ENCODE measurements around the gene C1orf198.

Gene C1orf198

DNA sequence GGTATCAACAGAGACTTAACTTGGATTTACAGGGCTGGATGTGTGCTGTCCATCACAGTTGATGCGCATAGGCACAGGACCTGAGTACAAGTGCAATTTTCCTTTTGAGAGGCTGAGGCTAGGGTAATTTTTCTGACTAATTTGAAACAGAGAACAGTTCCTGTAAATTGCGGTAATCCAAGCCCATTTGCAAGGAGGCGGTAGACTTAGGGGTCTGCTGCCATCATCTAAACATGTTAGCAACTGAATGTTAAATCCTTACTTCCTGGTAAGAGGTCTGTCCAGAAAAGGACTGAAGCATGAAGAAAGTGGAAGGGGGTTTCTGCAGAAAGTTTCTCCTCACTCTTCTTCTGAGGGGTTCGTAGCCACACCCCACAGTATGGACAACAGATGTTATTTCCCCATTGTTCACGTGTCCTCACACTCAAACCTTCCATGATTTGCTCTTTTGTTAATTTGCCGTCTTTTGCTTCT is 23.7 kb upstream of the C1orf198 start:
- no peak for DNase-seq (ENCODE audit: low read depth)

GRCh38 chr1:230891413-230891812 is 23.1 kb upstream of the C1orf198 start:
- DNase-seq (ENCODE audit: low read depth), result no peak

DNA sequence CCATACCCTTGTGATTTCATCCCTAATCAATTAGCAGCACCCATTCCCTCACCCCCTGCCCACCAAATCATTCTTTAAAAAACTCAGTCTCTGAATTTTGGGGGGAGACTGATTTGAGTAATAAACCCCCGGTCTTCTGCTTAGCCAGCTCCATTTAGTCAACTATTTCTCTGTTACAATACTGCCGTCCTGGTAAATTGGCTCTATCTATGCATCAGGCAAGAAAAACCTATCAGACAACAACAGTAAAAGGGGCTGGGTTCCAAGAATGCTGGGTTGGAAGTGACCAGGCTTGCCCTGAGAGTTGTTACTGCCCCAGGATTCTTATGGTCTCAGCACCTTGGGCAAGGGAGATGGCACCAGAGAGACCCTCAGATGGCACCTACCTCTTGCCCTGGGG is 16.3 kb upstream of the C1orf198 start:
- no peak for DNase-seq (ENCODE audit: low read depth)

DNA sequence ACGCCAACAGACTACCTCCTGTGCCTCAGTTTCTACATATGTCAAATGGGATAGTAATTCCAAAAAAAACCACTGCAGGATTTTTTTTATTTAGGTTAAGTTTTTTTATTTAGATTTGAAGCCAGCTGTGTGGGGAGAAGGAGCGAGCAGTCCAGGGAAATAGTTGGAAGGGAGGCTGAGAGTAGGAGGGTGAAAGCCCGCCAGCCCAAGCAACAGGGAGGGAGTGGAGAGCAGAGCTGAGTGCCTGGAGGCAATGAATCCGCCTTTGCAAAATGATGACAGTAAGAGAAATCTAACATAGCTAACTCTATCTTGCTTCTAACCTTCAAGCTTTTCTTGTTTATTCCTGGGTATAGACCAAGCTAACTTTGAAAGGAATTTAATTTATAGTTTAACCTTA is 15.6 kb upstream of the C1orf198 start:
- DNase-seq (ENCODE audit: low read depth), result no peak

DNA sequence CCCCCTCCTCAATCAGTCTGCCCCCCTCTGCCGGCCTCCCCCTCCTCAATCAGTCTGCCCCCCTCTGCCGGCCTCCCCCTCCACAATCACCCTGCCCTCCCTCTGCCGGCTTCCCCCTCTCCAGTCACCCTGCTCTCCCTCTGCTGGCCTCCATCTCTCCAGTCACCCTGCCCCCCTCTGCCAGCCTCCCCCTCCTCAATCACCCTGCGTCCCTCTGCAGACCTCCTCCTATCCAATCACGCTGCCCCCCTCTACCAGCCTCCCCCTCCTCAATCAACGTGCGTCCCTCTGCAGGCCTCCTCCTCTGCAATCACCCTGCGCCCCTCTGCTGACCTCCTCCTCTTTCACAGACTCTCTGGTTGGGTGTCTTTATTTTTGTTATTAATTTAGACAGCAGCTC is 11.5 kb upstream of the C1orf198 start:
- DNase-seq (ENCODE audit: low read depth), result no peak

DNA sequence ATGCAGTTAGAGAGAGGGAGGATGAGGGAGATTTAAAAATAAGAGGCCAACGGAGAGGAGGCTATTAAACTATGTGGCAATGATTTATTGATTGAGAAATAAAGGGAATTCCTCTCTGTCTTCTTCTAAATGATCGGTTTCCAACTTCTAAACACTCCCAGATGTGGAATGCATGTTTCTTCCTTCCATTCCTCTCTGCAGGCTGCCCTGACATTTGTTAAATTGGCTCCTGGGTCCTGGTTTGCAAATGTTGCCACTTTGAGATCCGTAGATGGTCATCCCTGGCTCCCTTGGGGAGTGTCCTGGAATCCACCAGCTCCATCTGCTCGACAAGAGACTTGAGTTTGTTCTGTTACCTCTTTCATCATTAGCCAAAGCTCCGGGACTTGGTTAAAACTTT is 10.3 kb upstream of the C1orf198 start:
- DNase-seq (ENCODE audit: low read depth), result no peak

DNA sequence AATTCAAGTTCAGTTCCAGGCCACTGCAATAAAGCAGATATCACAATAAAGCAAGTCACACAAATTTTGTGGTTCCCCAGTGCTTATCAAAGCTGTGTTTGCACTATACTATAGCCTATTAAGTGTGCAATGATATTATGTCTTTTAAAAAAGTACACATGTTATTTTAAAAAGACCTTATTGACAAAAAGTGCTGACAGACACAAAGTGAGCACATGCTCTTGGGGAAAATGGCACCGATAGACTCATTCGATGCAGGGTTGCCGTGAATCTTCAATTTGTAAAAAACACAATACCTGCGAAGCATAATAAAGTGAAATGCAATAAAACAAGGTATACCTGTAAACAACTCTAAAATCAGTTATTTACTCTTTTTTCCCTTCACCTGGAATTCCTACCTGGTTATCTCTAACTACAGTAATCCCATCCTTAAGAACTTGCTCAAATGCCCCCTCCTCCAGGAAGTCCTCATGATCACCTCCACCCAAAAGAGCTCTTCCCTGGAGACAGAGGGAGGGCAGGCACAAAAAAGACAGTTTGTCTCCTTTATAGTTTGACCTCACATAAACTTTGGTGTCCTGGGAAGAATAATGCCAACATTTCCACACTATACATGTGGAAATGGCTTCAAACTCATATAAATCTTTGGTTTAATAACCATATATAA is 9.7 kb upstream of the C1orf198 start:
- DNase-seq (ENCODE audit: low read depth), result no peak

- DNase-seq (ENCODE audit: low read depth), result no peak
Observed at GRCh38 chr1:230877146-230877923, 9.0 kb upstream of the C1orf198 start.

GRCh38 chr1:230876660-230877059 is 8.3 kb upstream of the C1orf198 start:
- DNase-seq (ENCODE audit: low read depth), result no peak

DNA sequence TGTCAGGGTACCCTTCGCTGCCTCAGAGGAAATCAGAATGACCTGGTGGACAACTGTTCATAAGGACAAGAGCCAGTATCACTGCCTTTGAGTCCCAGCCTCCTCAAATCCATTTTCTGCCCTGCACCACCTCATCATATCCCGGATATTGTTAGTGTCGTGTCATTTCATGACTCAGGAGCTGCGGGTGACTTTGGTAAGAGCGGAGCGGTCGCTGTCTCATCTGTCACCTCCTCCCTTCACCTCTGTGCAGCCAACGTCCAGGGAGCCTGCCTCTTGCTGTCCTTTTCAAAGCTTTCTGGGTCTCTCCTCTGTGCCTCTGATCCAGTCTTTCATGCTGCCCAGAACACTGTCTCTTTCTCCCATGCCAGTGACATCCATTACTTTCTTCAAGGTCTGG is 7.0 kb upstream of the C1orf198 start:
- DNase-seq (ENCODE audit: low read depth), result no peak

DNA sequence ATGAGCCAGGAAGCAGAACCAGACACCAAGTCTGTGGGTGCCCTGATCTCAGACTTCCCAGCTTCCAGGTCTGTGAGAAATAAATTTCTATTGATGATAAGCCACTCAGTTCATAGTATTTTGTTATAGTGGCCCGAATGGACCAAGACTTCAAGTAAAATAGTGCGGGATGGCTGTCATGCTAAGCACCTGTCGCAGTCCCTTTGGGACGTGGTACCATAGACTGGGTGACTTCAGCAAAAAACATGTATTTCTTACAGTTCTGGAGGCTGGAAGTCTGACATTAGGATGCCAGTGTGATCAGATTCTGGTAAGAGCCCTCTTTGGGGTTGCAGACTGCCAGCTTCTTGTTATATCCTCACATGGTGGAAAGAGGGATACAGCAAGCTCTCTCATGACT is 2.6 kb upstream of the C1orf198 start:
- DNase-seq (ENCODE audit: low read depth), result no peak

- no peak for DNase-seq (ENCODE audit: low read depth)
Observed at GRCh38 chr1:230869500-230869899, 1.2 kb upstream of the C1orf198 start.

GRCh38 chr1:230868736-230869385 is 540 bp upstream of the C1orf198 start:
- DNase-seq (ENCODE audit: low read depth), result no peak

DNA sequence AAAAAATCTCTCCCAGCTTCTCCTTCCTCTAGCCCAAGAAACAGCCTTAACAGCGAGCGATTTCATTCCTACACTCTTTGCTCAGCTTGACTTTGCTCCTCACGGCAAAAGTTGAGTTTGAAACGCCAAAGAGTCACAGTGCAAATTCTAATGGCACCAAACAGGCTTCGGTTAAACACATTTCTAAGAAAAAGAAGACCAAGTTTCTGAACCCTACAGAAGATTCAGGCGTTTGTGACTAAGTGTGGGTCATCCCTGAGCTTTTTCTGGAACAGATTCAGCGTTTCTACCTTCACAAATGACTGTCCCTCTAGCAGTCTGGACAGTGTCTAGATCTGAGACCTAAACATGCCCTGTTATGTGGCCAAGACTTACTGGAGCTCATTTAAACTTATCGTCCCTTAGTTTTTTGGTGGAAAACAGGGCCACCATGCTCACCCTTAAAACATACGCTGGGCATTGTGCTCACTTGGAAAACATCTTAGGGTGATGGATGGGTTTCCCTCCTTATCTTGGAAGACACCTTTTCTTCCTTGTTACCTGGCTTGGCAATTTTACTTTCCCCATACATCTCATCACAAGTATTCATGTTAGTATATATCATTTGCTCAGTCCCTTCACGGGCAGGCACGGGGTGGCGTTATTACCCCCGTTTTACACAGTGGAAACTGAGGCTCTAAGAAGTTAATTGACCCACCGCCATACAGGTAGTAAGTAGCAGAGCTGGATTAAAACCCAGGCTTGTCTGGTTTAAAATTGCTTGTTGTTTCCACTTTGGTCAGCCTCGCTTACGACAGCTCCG is 1.0 kb downstream of the C1orf198 start:
- no peak for DNase-seq (ENCODE audit: low read depth)

- DNase-seq (ENCODE audit: low read depth), result no peak
Observed at GRCh38 chr1:230866171-230867070, 1.9 kb downstream of the C1orf198 start.

DNA sequence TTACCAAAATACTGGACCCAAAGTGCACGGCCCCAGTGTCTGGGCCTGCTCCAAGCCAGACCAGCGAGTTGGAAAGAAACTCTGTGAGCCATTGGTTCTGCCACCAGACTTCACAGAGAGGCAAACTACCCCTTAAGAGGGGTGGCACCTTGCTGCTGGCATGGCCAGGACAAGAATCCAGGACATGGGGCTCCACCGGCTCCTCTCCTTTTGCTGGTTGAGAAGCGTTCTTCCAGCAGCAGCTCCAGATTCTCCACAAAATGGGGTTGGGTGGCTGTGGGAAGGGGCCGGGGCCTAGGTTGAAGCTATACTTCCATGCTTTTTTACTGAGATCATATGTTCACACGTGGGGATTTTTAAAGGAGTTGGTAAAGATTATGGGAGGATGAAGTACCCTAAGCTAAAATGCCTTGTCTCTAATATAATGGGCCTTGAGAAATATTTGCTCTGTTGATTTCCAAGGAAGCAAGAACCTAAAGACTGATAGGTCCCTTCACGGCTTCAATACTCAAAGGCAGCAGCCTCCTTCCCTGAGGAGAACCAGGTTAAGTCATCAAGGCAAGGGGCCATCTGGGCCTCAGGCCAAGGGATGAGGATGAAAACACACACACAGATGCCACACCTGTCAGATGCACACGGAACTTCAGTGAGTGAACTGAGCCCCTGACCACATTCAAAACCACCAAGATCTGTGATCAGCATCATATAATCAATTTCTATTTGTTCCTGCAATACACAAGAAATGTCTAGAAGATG is 3.1 kb downstream of the C1orf198 start:
- DNase-seq (ENCODE audit: low read depth), result no peak

- no peak for DNase-seq (ENCODE audit: low read depth)
Observed at GRCh38 chr1:230864441-230864840, 3.9 kb downstream of the C1orf198 start.

- no peak for DNase-seq (ENCODE audit: low read depth)
Observed at GRCh38 chr1:230863449-230863848, 4.9 kb downstream of the C1orf198 start.

DNA sequence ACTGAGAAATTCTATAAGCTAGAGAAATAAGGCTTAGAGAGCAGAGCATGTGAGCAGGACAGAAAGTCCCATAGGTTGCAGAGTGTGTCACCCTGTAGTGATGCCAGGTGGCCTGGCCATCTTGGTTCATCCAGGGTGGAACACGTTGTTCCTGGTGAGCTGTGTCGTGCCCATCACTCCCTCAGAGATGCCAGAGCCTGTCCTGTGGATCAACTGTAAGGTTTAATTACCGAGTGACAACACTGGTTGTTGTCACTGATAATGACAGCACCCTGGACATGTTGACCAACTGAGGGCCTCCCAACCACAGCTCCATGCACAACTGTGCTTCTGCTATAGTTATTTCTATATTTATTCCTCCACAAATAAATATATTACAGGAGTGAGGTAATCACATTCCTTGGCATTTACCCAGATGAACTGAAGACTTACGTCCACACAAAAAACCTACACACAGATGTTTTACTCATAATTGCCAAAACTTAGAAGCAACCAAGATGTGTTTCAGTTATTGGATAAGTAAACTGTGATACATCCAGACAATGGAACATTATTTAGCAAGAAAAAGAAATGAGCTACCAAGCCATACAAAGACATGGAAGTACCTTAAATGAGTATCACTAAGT is 6.2 kb downstream of the C1orf198 start:
- DNase-seq (ENCODE audit: low read depth), result no peak

DNA sequence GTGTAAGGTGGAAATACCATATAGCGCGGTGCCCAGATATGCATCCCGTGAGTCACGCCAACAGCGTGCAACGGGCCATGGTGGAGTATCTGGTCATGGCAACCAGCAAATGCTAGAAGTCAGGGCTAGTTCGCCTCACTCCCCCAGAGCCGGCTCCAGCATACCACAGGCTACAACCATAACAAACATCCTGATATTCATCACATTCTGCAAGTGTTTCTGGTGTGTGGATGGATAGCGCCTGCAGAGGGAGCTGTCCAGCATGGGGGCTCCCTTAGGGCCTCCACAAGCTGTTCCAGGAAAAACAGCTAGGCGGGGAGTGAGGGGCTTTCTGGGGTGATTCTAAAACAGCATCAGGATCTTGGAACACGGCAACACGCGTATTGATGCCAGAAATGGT is 6.8 kb downstream of the C1orf198 start:
- no peak for DNase-seq (ENCODE audit: low read depth)
